GM21367 (cell line): ENCODE data around the gene KCTD13.
"Not testable (repeated sequence)": the region's sequence is repeated elsewhere in the genome, so short reads cannot be mapped to it uniquely, and the experiment has no call there.

Experiments
- ATAC-seq: cut with Tn5 transposase; IDR thresholded peaks from one replicate; pipeline ENCODE4 v1.9.1; 2021; ENCODE audit not compliant: unreplicated experiment

KCTD13 gene

GRCh38 chr16:29883987-29884386 lies 42.0 kb downstream of the KCTD13 start:
- no peak for ATAC-seq

GRCh38 chr16:29881050-29881449 lies 45.0 kb downstream of the KCTD13 start:
- ATAC-seq: no peak

GRCh38 chr16:29878172-29878571 lies 47.9 kb downstream of the KCTD13 start:
- no peak for ATAC-seq

GRCh38 chr16:29877266-29877961 lies 48.6 kb downstream of the KCTD13 start:
- no peak for ATAC-seq

- ATAC-seq: no peak
Observed at GRCh38 chr16:29876594-29877249, 49.3 kb downstream of the KCTD13 start.

- ATAC-seq: no peak
Observed at GRCh38 chr16:29876217-29876593, 49.8 kb downstream of the KCTD13 start.

- ATAC-seq: no peak
Observed at GRCh38 chr16:29875206-29875605, 50.8 kb downstream of the KCTD13 start.

GRCh38 chr16:29873319-29873718 lies 52.7 kb downstream of the KCTD13 start:
- no peak for ATAC-seq

GRCh38 chr16:29871822-29872546 lies 54.0 kb downstream of the KCTD13 start:
- no peak for ATAC-seq

- not testable (repeated sequence) for ATAC-seq
Observed at GRCh38 chr16:29869067-29869466, 57.0 kb downstream of the KCTD13 start.

GRCh38 chr16:29868396-29869009 lies 57.5 kb downstream of the KCTD13 start:
- ATAC-seq: no peak

- ATAC-seq: no peak
Observed at GRCh38 chr16:29864205-29864604, 61.8 kb downstream of the KCTD13 start.

- ATAC-seq: no peak
Observed at GRCh38 chr16:29863669-29863984, 62.4 kb downstream of the KCTD13 start.

- ATAC-seq: peak; percentile 71
Observed at GRCh38 chr16:29862884-29863668, 63.0 kb downstream of the KCTD13 start, which contains the start of gene CDIPT. CDIPT (minus strand) TSS chr16:29863226; CDS start chr16:29862857, 369 bp downstream.

GRCh38 chr16:29862383-29862883 lies 63.6 kb downstream of the KCTD13 start:
- no peak for ATAC-seq

- ATAC-seq: no peak
Observed at GRCh38 chr16:29860218-29860617, 65.8 kb downstream of the KCTD13 start.

GRCh38 chr16:29858974-29859373 lies 67.1 kb downstream of the KCTD13 start:
- no peak for ATAC-seq

GRCh38 chr16:29858149-29858849 lies 67.7 kb downstream of the KCTD13 start:
- ATAC-seq: no peak

- no peak for ATAC-seq
Observed at GRCh38 chr16:29857133-29857760, 68.8 kb downstream of the KCTD13 start.
